ENCODE results near the gene DYNLT2B.

DYNLT2B gene

GRCh38 chr3:196280689-196281440, 37.2 kb downstream of the DYNLT2B start:
- TF ChIP-seq CTCF (IDR thresholded peaks at IDR 0.05; ENCODE audit: low read depth, low read length): no peak

DNA sequence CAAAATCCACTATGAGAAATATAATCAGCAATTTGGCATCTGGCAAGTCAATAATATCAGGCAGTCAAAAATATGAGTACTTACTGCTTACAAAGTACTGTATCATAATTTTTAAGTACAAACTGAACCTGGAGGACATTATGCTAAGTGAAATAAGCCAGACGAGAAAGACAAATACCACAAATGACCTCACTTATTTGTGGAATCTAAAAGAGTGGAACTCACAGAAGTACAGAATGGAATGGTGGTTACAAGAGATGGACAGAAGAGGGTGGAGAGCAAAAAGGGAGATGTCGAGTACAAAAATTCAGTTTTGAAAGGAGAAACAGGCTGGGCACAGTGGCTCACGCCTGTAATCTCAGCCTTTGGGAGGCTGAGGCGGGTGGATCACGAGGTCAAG, 42.9 kb downstream of the DYNLT2B start:
- no peak for TF ChIP-seq CTCF (IDR thresholded peaks at IDR 0.05; ENCODE audit: low read depth, low read length)

More at GRCh38 chr3:196280689-196281440, 37.2 kb downstream of the DYNLT2B start:
- H3K4me3 ChIP-seq (ENCODE audit: low read depth, low read length): no peak overlapping the region

GRCh38 chr3:196274585-196274984, 43.5 kb downstream of the DYNLT2B start:
- TF ChIP-seq CTCF (IDR thresholded peaks at IDR 0.05; ENCODE audit: low read depth, low read length): no peak
- H3K4me3 ChIP-seq (ENCODE audit: low read depth, low read length): no peak overlapping the region

More for the DNA sequence above, 42.9 kb downstream of the DYNLT2B start:
- no peak overlapping the region for H3K4me3 ChIP-seq (ENCODE audit: low read depth, low read length)

DNA sequence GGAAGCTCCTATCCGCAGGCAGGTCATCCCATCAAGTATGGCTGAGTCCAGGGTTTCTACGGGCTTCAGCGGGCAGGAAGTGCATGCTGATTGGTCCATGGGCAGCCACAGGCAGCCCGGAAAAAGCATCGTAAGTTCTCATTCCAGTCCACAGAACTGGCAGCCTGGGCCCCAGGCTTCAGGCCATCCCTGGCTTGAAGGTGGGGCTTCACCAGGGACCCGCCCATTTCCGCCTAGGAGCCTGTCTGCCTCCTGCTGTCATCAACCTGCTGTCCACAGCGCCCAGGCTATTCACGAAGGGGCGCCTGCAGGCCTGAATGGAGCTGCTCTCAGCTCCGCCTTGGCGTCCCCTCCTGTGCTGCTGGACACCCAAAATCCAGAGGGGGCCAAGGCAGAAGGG, 44.4 kb downstream of the DYNLT2B start:
- no peak overlapping the region for H3K4me3 ChIP-seq (ENCODE audit: low read depth, low read length)
- no peak for TF ChIP-seq CTCF (IDR thresholded peaks at IDR 0.05; ENCODE audit: low read depth, low read length)

DNA sequence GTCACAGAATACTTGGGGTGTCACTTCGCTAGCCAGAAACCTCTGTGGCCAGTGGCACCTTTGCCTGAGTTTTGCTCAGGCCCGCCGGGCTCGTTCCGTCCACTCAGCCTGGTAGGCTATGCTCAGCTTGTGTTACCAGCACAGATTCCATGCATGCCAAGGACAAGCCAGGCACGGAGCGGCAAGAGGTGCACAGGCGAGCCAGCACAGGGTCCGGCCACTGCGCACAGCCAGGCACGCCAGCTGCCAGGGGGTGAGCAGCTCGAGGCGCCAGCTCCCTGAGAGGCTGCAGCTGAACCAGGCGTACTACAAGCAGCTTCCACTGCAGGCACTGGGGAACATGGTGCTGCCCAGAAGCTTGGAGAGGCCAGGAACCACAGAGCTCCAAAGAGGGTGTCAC, 45.2 kb downstream of the DYNLT2B start:
- TF ChIP-seq CTCF (IDR thresholded peaks at IDR 0.05; ENCODE audit: low read depth, low read length): no peak
- H3K4me3 ChIP-seq (ENCODE audit: low read depth, low read length): no peak overlapping the region

- no peak for TF ChIP-seq CTCF (IDR thresholded peaks at IDR 0.05; ENCODE audit: low read depth, low read length)
- no peak overlapping the region for H3K4me3 ChIP-seq (ENCODE audit: low read depth, low read length)
Observed at GRCh38 chr3:196270499-196270898, 47.5 kb downstream of the DYNLT2B start.

GRCh38 chr3:196268284-196269163, 49.5 kb downstream of the DYNLT2B start:
- TF ChIP-seq CTCF (IDR thresholded peaks at IDR 0.05; ENCODE audit: low read depth, low read length): no peak
- H3K4me3 ChIP-seq (ENCODE audit: low read depth, low read length): no peak overlapping the region
